Spleen (tissue), 11 donors: Measurements from ENCODE around the gene SUSD4. TPM values are rescaled to one million over a fixed set of nuclear protein-coding genes. Genes with fewer than 3 reads are reported as not detected.

ENCODE experiments used
- DNase-seq: peaks from one replicate; pipeline ENCODE4 v3.0.0-alpha.2; 2020
- H3K27ac ChIP-seq, 8 donors: fragments of 200-600 bp; sonication (generic) in 7 of 8; 1 replicate in 4 of 8; 2 replicates in 4 of 8; pipeline versions ENCODE4 v1.5.0 to v1.8.0; 2016 to 2021; ENCODE audit warnings: inconsistent platforms in 4 of 8, mild to moderate bottlenecking in 4 of 8, moderate library complexity in 1 of 8
- H3K27me3 ChIP-seq, 7 donors: fragments of 200-600 bp; sonication (generic) in 6 of 7; replicated peaks in 1 of 7; 1 replicate in 4 of 7; 2 replicates in 3 of 7; pipeline versions ENCODE4 v1.5.0 to v1.8.0; 2016 to 2021; ENCODE audit warnings: inconsistent platforms in 3 of 7, mild to moderate bottlenecking in 1 of 7
- H3K36me3 ChIP-seq, 6 donors: fragments of 200-600 bp; sonication (generic) in 5 of 6; 1 replicate in 4 of 6; 2 replicates in 2 of 6; pipeline versions ENCODE4 v1.5.0 to v1.8.0; 2016 to 2021; ENCODE audit warnings: inconsistent platforms in 2 of 6
- H3K4me1 ChIP-seq, 6 donors: fragments of 200-600 bp; sonication (generic) in 5 of 6; 1 replicate in 3 of 6; 2 replicates in 3 of 6; pipeline versions ENCODE4 v1.5.0 to v1.8.0; 2016 to 2021; ENCODE audit warnings: inconsistent platforms in 3 of 6
- H3K4me3 ChIP-seq, 8 donors: fragments of 200-600 bp; sonication (generic) in 7 of 8; 1 replicate in 4 of 8; 2 replicates in 4 of 8; pipeline versions ENCODE4 v1.5.0 to v1.8.0; 2016 to 2021; ENCODE audit warnings: inconsistent platforms in 4 of 8, mild to moderate bottlenecking in 4 of 8, moderate library complexity in 2 of 8
- H3K9me3 ChIP-seq, 8 donors: fragments of 200-600 bp; sonication (generic) in 7 of 8; 1 replicate in 4 of 8; 2 replicates in 4 of 8; pipeline versions ENCODE4 v1.5.0 to v1.8.0; 2016 to 2021; ENCODE audit warnings: inconsistent platforms in 4 of 8
- CTCF ChIP-seq, 11 experiments: fragments of 200-600 bp in 7 of 11; fragments of 450-650 bp in 4 of 11; sonication (generic) in 4 of 11; IDR thresholded peaks in 8 of 11; conservative IDR thresholded peaks in 3 of 11; 1 replicate in 7 of 11; 2 replicates in 4 of 11; pipeline versions ENCODE4 v1.4.0 to v1.8.0; 2016 to 2021; ENCODE audit warnings: antibody characterized with exemption in 11 of 11, inconsistent platforms in 4 of 11, mild to moderate bottlenecking in 1 of 11
- POLR2A ChIP-seq, 3 donors: fragments of 450-650 bp; IDR thresholded peaks; one replicate each; pipeline ENCODE4 v1.5.1; 2017; ENCODE audit warnings: antibody characterized with exemption in 3 of 3, mild to moderate bottlenecking in 1 of 3
- POLR2AphosphoS5 ChIP-seq, 3 donors: sonication (generic); formaldehyde crosslinking; IDR thresholded peaks; one replicate each; pipeline ENCODE4 v1.5.1; 2017; ENCODE audit warnings: antibody characterized with exemption in 3 of 3
- WGBS, 5 donors: extraction: QIAGEN DNeasy Blood & Tissue Kit in 3 of 5; methylation state at CpG; one replicate each; pipeline versions ENCODE4 v1.1.5 to v1.1.7; 2013 to 2018; 5-methylcytosine and 5-hydroxymethylcytosine counted together
- intact Hi-C: fragments of 100-400 bp; cut with DNase I; formaldehyde crosslinking; loops from one replicate; pipeline ENCODE4 v1.15.0; 2023; ENCODE audit warnings: low total_unique reads
- polyA plus RNA-seq, 3 donors: library from polyadenylated mRNA; stranded (reverse); fragments of 200-250 nt; gene quantifications; one replicate each; pipeline ENCODE4 v1.2.1, GENCODE V29; 2013
- total RNA-seq, 7 donors: library from RNA; depleted of rRNA in 3 of 7; stranded (reverse); fragments of >200 nt in 3 of 7; fragmentation: NEBNext Ultra II Directional in 4 of 7; extraction: Animal tissue kit (Norgen Biotek cat#: 25700) in 4 of 7; gene quantifications; one replicate each; pipeline versions ENCODE4 v1.1.0 to v1.2.1, GENCODE V29; 2016 to 2021
- donor health status: healthy with polysubstance abuse.
- donor health status: DM: no; HTN: no; CAD: no; lungs with moderate emphysema.
- donor health status: DM: no; HTN: no; CAD: no.
- donor health status: Bipolar disorder and iron deficiency.
- donor health status: healthy.
- donor health status: DM: no; HTN: no; CAD: no.
- donor health status: DM: yes; HTN: yes; CAD: no.

SUSD4 gene
- total and polyA plus RNA-seq, 10 donors = 0.35 to 2.1 (median 0.69) TPM

- WGBS, 5 donors = 68 to 77% (median 73%) methylated on average over 4 of the region's 4 CpGs
- intact Hi-C loops = no loop called here
Measured at GRCh38 chr1:223219846-223220610, 143.9 kb downstream of the SUSD4 start.

GRCh38 chr1:223219318-223219635 lies 144.7 kb downstream of the SUSD4 start:
- Histone ChIP-seq H3K27ac (no peak overlapping the region), H3K4me3 (no peak overlapping the region), H3K36me3 (no peaks in the 10 kb centered on the region), H3K27me3 (no peaks in the 10 kb centered on the region), H3K9me3 (peaks cover 0 to 25% (median 19%) of the 10 kb centered on the region in 8 donors), H3K4me1 (no peaks in the 10 kb centered on the region)
- no peak for DNase-seq
- intact Hi-C loops = no loop called here
- TF ChIP-seq POLR2AphosphoS5 (IDR thresholded peaks at IDR 0.05) (no peak), POLR2A (IDR thresholded peaks at IDR 0.05) (no peak), CTCF (IDR thresholded peaks at IDR 0.05 in 8 of 11, conservative IDR thresholded peaks at IDR 0.05 in 3 of 11) (no peak)

More at GRCh38 chr1:223219846-223220610, 143.9 kb downstream of the SUSD4 start:
- no peak for TF ChIP-seq POLR2A (IDR thresholded peaks at IDR 0.05)
- Histone ChIP-seq H3K27me3 (no peaks in the 10 kb centered on the region), H3K27ac (no peak overlapping the region), H3K9me3 (peaks cover 0 to 25% (median 19%) of the 10 kb centered on the region in 8 donors), H3K4me1 (no peaks in the 10 kb centered on the region), H3K36me3 (no peaks in the 10 kb centered on the region), H3K4me3 (no peak overlapping the region)
- DNase-seq = no peak

- 78 to 89% (median 85%) methylated on average over 4 of the region's 4 CpGs for WGBS, 5 donors
- H3K36me3 ChIP-seq = no peaks in the 10 kb centered on the region
- TF ChIP-seq POLR2A (IDR thresholded peaks at IDR 0.05) (no peak), POLR2AphosphoS5 (IDR thresholded peaks at IDR 0.05) (no peak), CTCF (IDR thresholded peaks at IDR 0.05 in 8 of 11, conservative IDR thresholded peaks at IDR 0.05 in 3 of 11) (no peak)
- no peak overlapping the region for H3K27ac ChIP-seq
- no peak overlapping the region for H3K4me3 ChIP-seq
- H3K27me3 ChIP-seq = no peaks in the 10 kb centered on the region
- H3K4me1 ChIP-seq = no peaks in the 10 kb centered on the region
- intact Hi-C loops = no loop called here
- no peak for DNase-seq
- peaks cover 0 to 25% (median 19%) of the 10 kb centered on the region in 8 donors for H3K9me3 ChIP-seq
Measured at GRCh38 chr1:223217781-223218180, 146.2 kb downstream of the SUSD4 start.

- no peaks in the 10 kb centered on the region for H3K4me1 ChIP-seq
- peaks cover 0 to 25% (median 19%) of the 10 kb centered on the region in 8 donors for H3K9me3 ChIP-seq
- intact Hi-C loops = no loop called here
- TF ChIP-seq POLR2AphosphoS5 (IDR thresholded peaks at IDR 0.05) (no peak), CTCF (IDR thresholded peaks at IDR 0.05 in 8 of 11, conservative IDR thresholded peaks at IDR 0.05 in 3 of 11) (no peak), POLR2A (IDR thresholded peaks at IDR 0.05) (no peak)
- WGBS, 5 donors = 79 to 94% (median 91%) methylated on average over 5 of the region's 5 CpGs
- no peaks in the 10 kb centered on the region for H3K27me3 ChIP-seq
- H3K36me3 ChIP-seq = no peaks in the 10 kb centered on the region
- no peak for DNase-seq
- H3K27ac ChIP-seq = no peak overlapping the region
- no peak overlapping the region for H3K4me3 ChIP-seq
Measured at GRCh38 chr1:223216531-223217205, 147.3 kb downstream of the SUSD4 start.
